BLaER1 (cell line): ENCODE results near the gene MYPN.
"Not testable (repeated sequence)": the region's sequence is repeated elsewhere in the genome, so short reads cannot be mapped to it uniquely, and the experiment has no call there.

Experiments
- H3K27ac ChIP-seq: shearing (Covaris generic); formaldehyde crosslinking; 2 replicates; pipeline ENCODE4 v1.8.1; 2022
- H3K27me3 ChIP-seq: shearing (Covaris generic); formaldehyde crosslinking; 2 replicates; pipeline ENCODE4 v1.8.1; 2022
- H3K36me3 ChIP-seq: shearing (Covaris generic); formaldehyde crosslinking; 2 replicates; pipeline ENCODE4 v1.8.1; 2022
- H3K4me1 ChIP-seq: shearing (Covaris generic); formaldehyde crosslinking; 2 replicates; pipeline ENCODE4 v1.8.1; 2022
- H3K4me2 ChIP-seq: shearing (Covaris generic); formaldehyde crosslinking; 2 replicates; pipeline ENCODE4 v1.8.1; 2022
- H3K4me3 ChIP-seq: shearing (Covaris generic); formaldehyde crosslinking; 2 replicates; pipeline ENCODE4 v1.8.1; 2022
- H3K9ac ChIP-seq: shearing (Covaris generic); formaldehyde crosslinking; 2 replicates; pipeline ENCODE4 v1.8.1; 2022
- H3K9me3 ChIP-seq: shearing (Covaris generic); formaldehyde crosslinking; 2 replicates; pipeline ENCODE4 v1.8.1; 2022
- H4K20me1 ChIP-seq: shearing (Covaris generic); formaldehyde crosslinking; 2 replicates; pipeline ENCODE4 v1.8.1; 2022
- Cebpa-rat ChIP-seq: shearing (Covaris generic); IDR thresholded peaks from 2 replicates; pipeline ENCODE4 v1.8.1; 2022

The MYPN gene

DNA sequence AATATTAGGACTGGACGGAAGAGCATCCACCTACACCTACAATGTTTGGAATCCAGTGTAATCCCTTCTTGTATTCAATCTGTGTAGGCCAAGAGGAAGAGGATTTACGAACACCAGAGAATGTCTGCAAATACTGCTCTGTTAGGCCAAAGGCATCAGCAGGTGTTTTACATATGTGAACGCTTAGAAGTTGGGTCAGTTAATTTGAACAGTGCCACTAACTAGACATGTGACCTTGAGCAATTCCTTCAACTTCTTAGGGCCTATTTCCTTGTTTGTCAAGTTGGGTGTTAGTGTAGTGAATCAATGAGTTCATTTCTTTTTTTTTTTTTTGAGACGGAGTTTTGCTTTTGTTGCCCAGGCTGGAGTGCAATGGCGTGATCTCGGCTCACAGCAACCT lies 35.4 kb downstream of the MYPN start:
- Histone ChIP-seq H3K4me1 (no peaks in the 10 kb centered on the region), H4K20me1 (no peaks in the 10 kb centered on the region), H3K27me3 (no peaks in the 10 kb centered on the region), H3K4me3 (no peak overlapping the region), H3K4me2 (no peak overlapping the region), H3K36me3 (no peaks in the 10 kb centered on the region), H3K9me3 (no peaks in the 10 kb centered on the region), H3K27ac (no peak overlapping the region), H3K9ac (no peak overlapping the region)
- no peak for TF ChIP-seq Cebpa-rat

DNA sequence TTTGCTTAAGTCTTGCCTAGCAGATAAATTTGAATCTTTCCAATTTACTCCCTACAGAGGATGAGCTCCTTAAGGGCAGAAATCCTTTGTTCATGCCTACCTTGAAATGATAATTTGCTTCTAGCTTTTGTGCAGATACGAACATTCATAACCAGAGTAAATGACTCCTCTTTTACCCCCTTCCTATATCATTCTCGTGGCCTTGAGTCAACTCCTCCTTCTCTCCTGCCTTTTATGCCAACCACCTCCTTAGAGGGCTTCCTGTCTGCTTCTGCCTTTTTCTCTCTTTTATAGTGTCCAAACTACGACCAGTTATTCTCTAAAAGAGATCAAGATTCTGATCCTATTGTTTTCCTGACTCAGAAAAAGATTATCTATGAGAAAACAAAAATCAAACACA lies 36.4 kb downstream of the MYPN start:
- Histone ChIP-seq H4K20me1 (no peaks in the 10 kb centered on the region), H3K9ac (no peak overlapping the region), H3K27ac (no peak overlapping the region)

DNA sequence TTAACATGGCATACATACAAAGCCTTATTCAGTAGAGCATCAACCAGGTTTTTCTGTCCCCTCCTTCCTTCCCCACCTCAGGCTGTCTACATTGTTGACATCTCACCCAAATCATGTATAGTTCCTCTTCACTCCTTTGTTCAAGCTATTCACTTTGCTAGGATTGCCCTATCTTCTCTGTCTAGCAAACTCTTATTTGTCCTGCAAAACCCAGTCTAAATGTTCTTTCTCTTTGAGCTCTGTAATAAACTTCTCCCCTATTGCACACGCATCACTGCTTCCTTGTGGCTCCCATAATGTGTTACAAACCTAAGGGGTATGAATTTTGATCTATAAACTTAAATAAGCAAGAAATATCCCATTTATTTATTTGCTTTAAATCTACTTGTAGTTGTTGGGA lies 36.8 kb downstream of the MYPN start:
- no peaks in the 10 kb centered on the region for H3K9me3 ChIP-seq
- H3K27me3 ChIP-seq, result no peaks in the 10 kb centered on the region
- H3K36me3 ChIP-seq, result no peaks in the 10 kb centered on the region
- H3K4me1 ChIP-seq, result no peaks in the 10 kb centered on the region
- no peak overlapping the region for H3K4me2 ChIP-seq
- H3K4me3 ChIP-seq, result no peak overlapping the region
- H4K20me1 ChIP-seq, result no peaks in the 10 kb centered on the region
- H3K9ac ChIP-seq, result no peak overlapping the region
- no peak overlapping the region for H3K27ac ChIP-seq
- TF ChIP-seq Cebpa-rat, result no peak

More for the DNA sequence above, 36.4 kb downstream of the MYPN start:
- Histone ChIP-seq H3K36me3 (no peaks in the 10 kb centered on the region), H3K27me3 (no peaks in the 10 kb centered on the region), H3K4me1 (no peaks in the 10 kb centered on the region), H3K9me3 (no peaks in the 10 kb centered on the region), H3K4me3 (no peak overlapping the region), H3K4me2 (no peak overlapping the region)
- no peak for TF ChIP-seq Cebpa-rat

DNA sequence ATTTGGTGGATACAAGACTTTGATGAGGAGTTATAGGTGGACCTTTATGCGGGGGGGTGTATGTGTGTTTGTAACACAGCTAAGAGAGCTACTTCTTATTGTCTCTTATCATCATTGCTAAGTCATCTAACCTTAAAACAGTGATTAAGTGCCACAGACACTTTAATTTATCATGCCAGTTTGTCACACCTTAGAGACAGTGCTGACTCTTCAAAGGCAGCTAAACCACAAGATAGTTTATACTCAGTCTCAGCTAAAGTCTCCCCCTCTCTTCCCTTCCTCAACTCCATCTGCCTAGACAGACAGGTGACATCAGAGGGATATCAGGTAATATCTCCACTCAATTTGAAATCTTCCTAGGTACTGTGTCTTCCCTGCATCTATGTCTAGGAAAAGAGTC lies 42.2 kb downstream of the MYPN start:
- H3K4me1 ChIP-seq, result peaks cover 10% of the 10 kb centered on the region; the same call in 1 of the 2 replicates
- H3K4me2 ChIP-seq, result no peak overlapping the region
- no peak overlapping the region for H3K4me3 ChIP-seq
- no peaks in the 10 kb centered on the region for H3K36me3 ChIP-seq
- H3K9me3 ChIP-seq, result no peaks in the 10 kb centered on the region
- no peak for TF ChIP-seq Cebpa-rat
- no peaks in the 10 kb centered on the region for H3K27me3 ChIP-seq
- no peak overlapping the region for H3K27ac ChIP-seq
- no peak overlapping the region for H3K9ac ChIP-seq
- H4K20me1 ChIP-seq, result no peaks in the 10 kb centered on the region

DNA sequence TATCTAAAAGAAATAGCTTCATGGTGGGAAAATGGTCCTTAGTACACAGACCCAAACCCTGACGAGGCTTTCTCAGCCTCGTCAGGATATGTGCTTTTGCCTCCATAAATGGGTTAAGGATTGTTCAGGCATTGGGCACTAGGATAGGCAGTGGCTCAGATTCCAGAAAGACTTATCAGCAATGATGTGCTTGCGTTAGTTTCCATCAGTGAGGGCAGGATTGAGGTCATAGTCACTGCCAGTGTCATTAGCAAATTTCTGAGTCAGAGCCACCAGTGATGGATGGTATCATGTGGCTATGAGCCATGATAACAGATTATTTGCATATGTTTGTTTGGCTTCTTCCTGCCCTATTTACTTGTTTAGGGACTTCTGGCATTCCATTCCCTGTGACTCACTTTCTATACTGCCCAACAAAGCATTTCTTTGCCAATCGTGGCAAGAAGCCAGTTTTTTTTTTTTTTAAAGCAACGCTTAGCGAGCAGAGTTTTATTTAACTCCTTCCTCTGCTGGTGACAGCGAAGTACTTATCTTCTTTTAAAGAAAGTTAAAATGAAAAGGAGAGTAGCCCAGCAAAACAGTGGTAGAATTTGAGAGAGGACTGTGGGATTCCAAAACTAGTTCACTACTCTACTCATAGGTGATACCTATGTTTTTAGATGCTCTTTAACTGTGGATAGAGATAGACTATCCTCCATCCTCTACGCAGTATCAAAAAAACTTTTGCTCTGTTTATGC lies 44.4 kb downstream of the MYPN start:
- no peaks in the 10 kb centered on the region for H3K36me3 ChIP-seq
- no peak for TF ChIP-seq Cebpa-rat
- H3K27me3 ChIP-seq, result no peaks in the 10 kb centered on the region
- H3K9me3 ChIP-seq, result no peaks in the 10 kb centered on the region
- H3K9ac ChIP-seq, result no peak overlapping the region
- no peak overlapping the region for H3K4me3 ChIP-seq
- no peak overlapping the region for H3K27ac ChIP-seq
- no peaks in the 10 kb centered on the region for H4K20me1 ChIP-seq
- H3K4me2 ChIP-seq, result peak overlapping the region; percentile 17; the same call in 1 of the 2 replicates
- peaks cover 10% of the 10 kb centered on the region; the same call in 1 of the 2 replicates for H3K4me1 ChIP-seq

DNA sequence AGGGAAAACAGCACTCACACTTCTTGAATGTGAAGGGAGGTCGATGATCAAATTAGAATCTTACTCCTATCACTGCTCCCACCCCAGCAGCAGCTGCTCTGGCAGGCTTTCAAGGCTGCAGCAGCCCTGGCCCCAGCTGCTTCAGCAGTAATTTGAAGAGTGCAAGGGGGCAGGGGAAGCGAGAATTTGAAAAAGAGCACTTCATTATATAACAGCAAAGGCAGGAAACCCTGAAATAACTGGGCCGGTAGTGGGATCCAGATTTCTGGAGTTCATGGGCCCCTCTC lies 44.9 kb downstream of the MYPN start:
- Histone ChIP-seq H3K4me1 (peaks cover 10% of the 10 kb centered on the region; the same call in 1 of the 2 replicates), H3K27me3 (no peaks in the 10 kb centered on the region), H4K20me1 (no peaks in the 10 kb centered on the region), H3K4me3 (no peak overlapping the region), H3K27ac (no peak overlapping the region), H3K9ac (no peak overlapping the region), H3K9me3 (no peaks in the 10 kb centered on the region), H3K4me2 (peak overlapping the region; percentile 17; the same call in 1 of the 2 replicates), H3K36me3 (no peaks in the 10 kb centered on the region)
- no peak for TF ChIP-seq Cebpa-rat

DNA sequence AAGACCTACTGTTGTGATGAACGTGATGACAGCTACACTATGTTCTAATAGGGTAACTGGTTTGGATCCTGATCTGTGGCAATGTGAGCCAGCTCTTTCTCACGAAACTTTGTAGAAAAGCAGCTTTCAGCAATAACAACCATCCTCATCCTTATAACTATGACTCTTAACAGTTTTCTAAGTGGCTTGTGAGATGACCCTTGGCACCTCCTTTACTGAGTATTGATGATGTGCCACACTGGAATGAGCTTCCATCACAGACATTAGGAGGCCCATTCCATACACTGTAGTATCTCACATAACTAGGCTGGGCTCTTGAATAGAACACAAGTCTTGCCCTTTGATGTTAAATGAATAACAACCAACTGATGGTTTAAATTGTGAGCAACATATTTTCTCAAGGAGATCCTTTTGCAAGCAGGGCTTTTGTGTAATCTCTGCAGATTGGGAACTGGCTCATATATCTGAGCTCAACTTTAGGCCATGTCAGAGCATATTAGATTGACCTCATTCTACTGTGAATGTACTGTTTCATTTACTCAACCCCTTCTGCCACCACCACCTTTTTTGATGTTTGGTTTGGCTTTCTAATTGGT lies 46.4 kb downstream of the MYPN start:
- Histone ChIP-seq H3K27ac (no peak overlapping the region), H4K20me1 (no peaks in the 10 kb centered on the region), H3K27me3 (no peaks in the 10 kb centered on the region), H3K36me3 (no peaks in the 10 kb centered on the region), H3K4me1 (peaks cover 10% of the 10 kb centered on the region; the same call in 1 of the 2 replicates), H3K4me2 (no peak overlapping the region), H3K9me3 (no peaks in the 10 kb centered on the region), H3K9ac (no peak overlapping the region), H3K4me3 (no peak overlapping the region)
- TF ChIP-seq Cebpa-rat, result no peak

DNA sequence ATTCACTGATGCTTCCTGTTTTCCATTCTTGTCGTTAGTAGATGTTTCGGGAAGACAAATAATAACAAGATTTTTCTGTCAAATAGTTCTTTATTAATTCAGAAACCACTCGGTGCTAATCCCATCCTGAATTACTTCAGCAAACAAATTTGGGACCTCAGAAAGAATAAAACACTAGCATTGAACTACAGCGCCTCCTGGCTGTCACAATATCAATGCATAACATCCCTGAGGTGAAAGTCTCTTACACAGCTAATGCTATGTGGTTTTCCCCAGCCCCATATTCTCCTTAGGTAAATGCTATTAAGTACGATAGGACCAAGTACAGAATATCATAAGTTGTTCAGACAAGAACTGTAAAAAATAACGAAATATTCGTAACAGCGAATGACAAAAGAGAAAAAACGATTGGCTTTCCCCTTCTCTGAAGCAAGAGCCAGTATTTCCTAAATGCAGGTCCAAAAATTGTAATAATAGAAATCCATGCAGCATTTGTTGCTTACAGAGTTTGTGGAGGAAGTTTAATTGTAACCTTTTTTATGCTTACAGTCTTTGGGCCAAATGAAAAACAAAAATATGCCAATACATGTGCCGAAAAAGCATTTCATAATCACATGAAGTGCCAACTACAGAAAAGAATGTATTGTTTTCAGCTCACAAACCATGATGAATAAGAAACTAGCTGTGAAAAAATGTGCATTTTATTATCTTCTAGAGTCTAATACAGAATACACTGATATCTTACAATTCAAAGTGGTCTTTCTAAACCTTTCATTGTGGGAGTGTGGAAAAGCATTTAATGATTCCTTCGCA lies 47.3 kb downstream of the MYPN start:
- Histone ChIP-seq H3K27me3 (no peaks in the 10 kb centered on the region), H3K9ac (no peak overlapping the region), H3K27ac (no peak overlapping the region), H3K4me1 (peaks cover 10% of the 10 kb centered on the region; the same call in 1 of the 2 replicates), H3K4me3 (no peak overlapping the region), H4K20me1 (no peaks in the 10 kb centered on the region), H3K9me3 (no peaks in the 10 kb centered on the region), H3K36me3 (no peaks in the 10 kb centered on the region), H3K4me2 (no peak overlapping the region)
- no peak for TF ChIP-seq Cebpa-rat

DNA sequence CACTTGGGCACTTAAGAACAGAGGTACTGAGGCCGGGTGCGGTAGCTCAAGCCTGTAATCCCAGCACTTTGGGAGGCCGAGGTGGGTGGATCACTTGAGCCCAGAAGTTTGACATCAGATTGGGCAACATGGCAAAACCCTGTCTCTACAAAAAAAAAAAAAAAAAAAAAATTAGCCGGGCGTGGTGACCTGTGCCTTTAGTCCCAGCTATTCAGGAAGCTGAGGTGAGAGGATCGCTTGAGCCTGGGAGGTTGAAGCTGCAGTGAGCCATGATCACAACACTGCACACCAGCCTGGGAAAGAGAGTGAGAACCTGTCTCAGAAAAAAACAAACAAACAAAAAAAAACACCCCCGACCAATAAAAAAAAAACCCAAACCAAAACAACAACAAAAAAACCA lies 48.2 kb downstream of the MYPN start:
- H4K20me1 ChIP-seq, H3K9me3 ChIP-seq, H3K4me3 ChIP-seq, H3K9ac ChIP-seq, H3K27me3 ChIP-seq, H3K4me2 ChIP-seq, H3K27ac ChIP-seq, H3K36me3 ChIP-seq: not testable (repeated sequence)
- H3K4me1 ChIP-seq, result peaks cover 10% of the 10 kb centered on the region; the same call in 1 of the 2 replicates

DNA sequence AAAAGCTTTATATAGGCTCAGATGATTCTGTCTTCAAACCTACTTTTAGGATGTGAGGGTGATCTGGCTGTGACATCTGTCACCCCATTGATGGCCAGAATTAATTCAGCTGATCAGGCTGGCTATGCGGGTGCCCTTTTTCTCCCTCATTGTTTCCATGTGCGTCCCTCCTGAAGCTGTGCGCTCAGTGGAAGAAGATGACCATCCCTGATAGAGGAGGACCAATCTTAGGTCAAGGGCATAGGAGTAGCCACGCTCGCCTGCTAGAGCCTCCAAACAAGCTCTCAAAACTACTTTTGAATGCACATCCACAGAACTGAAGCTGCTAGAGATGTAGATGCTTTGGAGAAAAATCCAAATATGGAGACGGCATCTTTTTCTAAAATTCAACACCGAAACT lies 48.7 kb downstream of the MYPN start:
- Histone ChIP-seq H3K4me2 (no peak overlapping the region), H3K4me3 (no peak overlapping the region), H3K27me3 (no peaks in the 10 kb centered on the region), H3K36me3 (no peaks in the 10 kb centered on the region), H3K9ac (no peak overlapping the region), H3K9me3 (no peaks in the 10 kb centered on the region), H3K27ac (no peak overlapping the region), H4K20me1 (no peaks in the 10 kb centered on the region), H3K4me1 (peaks cover 10% of the 10 kb centered on the region; the same call in 1 of the 2 replicates)
- TF ChIP-seq Cebpa-rat, result no peak
